AG10803 (cell line): Measurements from ENCODE around the gene MID2.
"Not testable (repeated sequence)": the region's sequence is repeated elsewhere in the genome, so short reads cannot be mapped to it uniquely, and the experiment has no call there.

ENCODE experiments used
- DNase-seq: peaks from one replicate; pipeline ENCODE4 v3.0.0; 2010; ENCODE audit warnings: low read depth
- H3K4me3 ChIP-seq: 2 replicates; pipeline ENCODE4 v1.5.1; 2011; ENCODE audit warnings: mild to moderate bottlenecking, low read length, control low read depth
- CTCF ChIP-seq: conservative IDR thresholded peaks from 2 replicates; pipeline ENCODE4 v1.5.1; 2011; ENCODE audit warnings: mild to moderate bottlenecking, low read length, control low read depth, inconsistent platforms

The MID2 gene

GRCh38 chrX:107940095-107940494, 114.4 kb downstream of the MID2 start:
- no peak for DNase-seq
- no peak for TF ChIP-seq CTCF

GRCh38 chrX:107955337-107955736, 129.7 kb downstream of the MID2 start:
- not testable (repeated sequence) for H3K4me3 ChIP-seq, DNase-seq

More at GRCh38 chrX:107940095-107940494, 114.4 kb downstream of the MID2 start:
- no peak overlapping the region for H3K4me3 ChIP-seq

- no peak overlapping the region for H3K4me3 ChIP-seq
- DNase-seq = no peak
- TF ChIP-seq CTCF = no peak
Measured at GRCh38 chrX:107968623-107969022, 143.0 kb downstream of the MID2 start.

- H3K4me3 ChIP-seq = no peak overlapping the region
- TF ChIP-seq CTCF = no peak
- DNase-seq = no peak
Measured at GRCh38 chrX:107970073-107970472, 144.4 kb downstream of the MID2 start.

- DNase-seq = no peak
- TF ChIP-seq CTCF = no peak
- H3K4me3 ChIP-seq = no peak overlapping the region
Measured at GRCh38 chrX:107971636-107972035, 146.0 kb downstream of the MID2 start.
